Natural killer cell (primary cell): ENCODE measurements around the gene C1QTNF5. TPM values are rescaled to one million over a fixed set of nuclear protein-coding genes. Genes with fewer than 3 reads are reported as not detected.

Source experiments
- ATAC-seq, 3 donors: fragments of 150-1000 bp in 2 of 3; fragments of 200-7000 bp in 1 of 3; cut with Tn5 transposase; 1 replicate in 1 of 3; 2 replicates in 2 of 3; pipeline ENCODE4 v1.10.0; 2021; ENCODE audit warnings: mild to moderate bottlenecking in 2 of 3, moderate library complexity in 2 of 3
- DNase-seq, 2 donors: peaks; one replicate each; pipeline versions ENCODE4 v3.0.0 to v3.0.0-alpha.2; 2013 to 2021; ENCODE audit warnings: mixed read lengths in 1 of 2
- H3K27ac ChIP-seq: one replicate; pipeline ENCODE4 v1.5.1; 2013; ENCODE audit warnings: mild to moderate bottlenecking, low read length
- H3K27me3 ChIP-seq: one replicate; pipeline ENCODE4 v1.6.1; 2013; ENCODE audit warnings: low read length; ENCODE audit not compliant: control insufficient read depth, insufficient read depth
- H3K36me3 ChIP-seq: one replicate; pipeline ENCODE4 v1.6.1; 2013; ENCODE audit warnings: low read length; ENCODE audit not compliant: control insufficient read depth, insufficient read depth
- H3K4me1 ChIP-seq: one replicate; pipeline ENCODE4 v1.6.1; 2013; ENCODE audit warnings: low read length; ENCODE audit not compliant: control insufficient read depth, insufficient read depth
- H3K4me3 ChIP-seq: one replicate; pipeline ENCODE4 v1.5.1; 2013; ENCODE audit warnings: low read length
- H3K9me3 ChIP-seq: one replicate; pipeline ENCODE4 v1.6.1; 2013; ENCODE audit warnings: low read length; ENCODE audit not compliant: control insufficient read depth, insufficient read depth
- H3K27ac Mint-ChIP-seq, 2 donors: one replicate each; pipeline ENCODE4 v1.8.0; 2022; ENCODE audit warnings: mild to moderate bottlenecking in 2 of 2, mixed read lengths in 2 of 2, moderate library complexity in 1 of 2
- H3K27me3 Mint-ChIP-seq, 2 donors: one replicate each; pipeline ENCODE4 v1.8.0; 2022; ENCODE audit warnings: low read depth in 2 of 2, mixed read lengths in 2 of 2
- H3K36me3 Mint-ChIP-seq: one replicate; pipeline ENCODE4 v1.8.0; 2022; ENCODE audit warnings: mixed read lengths
- H3K4me1 Mint-ChIP-seq, 2 donors: one replicate each; pipeline ENCODE4 v1.8.0; 2022; ENCODE audit warnings: mixed read lengths in 2 of 2
- H3K4me3 Mint-ChIP-seq: one replicate; pipeline ENCODE4 v1.8.0; 2022; ENCODE audit warnings: mild to moderate bottlenecking, moderate library complexity, mixed read lengths
- H3K9me3 Mint-ChIP-seq, 2 donors: one replicate each; pipeline ENCODE4 v1.8.0; 2022; ENCODE audit warnings: mixed read lengths in 2 of 2
- WGBS: methylation state at CpG from one replicate; pipeline ENCODE4 v1.1.7; 2013; ENCODE audit warnings: missing lambda C conversion rate; ENCODE audit not compliant: insufficient coverage; 5-methylcytosine and 5-hydroxymethylcytosine counted together
- intact Hi-C: fragments of 100-400 bp; cut with micrococcal nuclease; formaldehyde crosslinking; loops from one replicate; pipeline ENCODE4 v1.14.2; 2022
- total RNA-seq, 4 donors: library from RNA; stranded (reverse); fragments of 120-200 nt in 1 of 4; gene quantifications; one replicate each; pipeline versions ENCODE4 v1.2.3 to v1.2.4, GENCODE V29; 2013 to 2022
- TF ChIP-seq, protein P1 (sequence below): fragments of 200-600 bp; IDR thresholded peaks from one replicate; pipeline ENCODE4 v1.8.0; 2022; ENCODE audit warnings: antibody characterized with exemption

The C1QTNF5 gene
- total RNA-seq, 3 donors from 2014 or later (not counting 1 experiment from before 2014, with no cell fraction given), result not detected

DNA sequence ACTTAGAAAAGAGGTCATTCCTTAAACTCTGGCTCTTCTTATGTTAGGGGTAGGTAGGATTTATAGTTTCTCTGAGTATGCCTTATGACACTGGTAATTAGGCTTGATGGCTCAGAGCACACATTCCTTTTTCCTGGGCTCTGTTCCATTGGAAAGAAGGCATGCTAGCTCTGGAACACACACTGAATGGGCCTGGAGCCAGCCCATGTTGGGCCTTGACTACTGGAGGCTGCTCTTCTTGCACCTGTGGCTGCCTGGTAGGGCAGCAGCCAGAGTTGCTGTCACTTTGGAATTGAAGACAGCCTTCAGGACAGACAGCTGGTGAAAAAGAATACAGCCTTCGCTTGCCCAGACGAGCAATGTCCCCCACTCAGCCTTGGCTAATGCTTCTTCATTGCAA is 42.0 kb downstream of the C1QTNF5 start:
- Histone ChIP-seq H3K9me3 (no peaks in the 10 kb centered on the region), H3K4me3 (no peak overlapping the region), H3K27ac (no peak overlapping the region), H3K27me3 (no peaks in the 10 kb centered on the region), H3K36me3 (peaks cover 69% of the 10 kb centered on the region), H3K4me1 (no peaks in the 10 kb centered on the region)
- intact Hi-C loops, result no loop called here
- Mint-ChIP-seq H3K4me3 (no peak overlapping the region), H3K9me3 (no peaks in the 10 kb centered on the region), H3K27ac (no peak overlapping the region), H3K36me3 (peaks cover 20% of the 10 kb centered on the region), H3K27me3 (no peaks in the 10 kb centered on the region), H3K4me1 (no peaks in the 10 kb centered on the region)
- ATAC-seq, result no peak
- 94% methylated on average over 2 of the region's 2 CpGs for WGBS
- DNase-seq, result no peak
- TF ChIP-seq, protein P1, sequence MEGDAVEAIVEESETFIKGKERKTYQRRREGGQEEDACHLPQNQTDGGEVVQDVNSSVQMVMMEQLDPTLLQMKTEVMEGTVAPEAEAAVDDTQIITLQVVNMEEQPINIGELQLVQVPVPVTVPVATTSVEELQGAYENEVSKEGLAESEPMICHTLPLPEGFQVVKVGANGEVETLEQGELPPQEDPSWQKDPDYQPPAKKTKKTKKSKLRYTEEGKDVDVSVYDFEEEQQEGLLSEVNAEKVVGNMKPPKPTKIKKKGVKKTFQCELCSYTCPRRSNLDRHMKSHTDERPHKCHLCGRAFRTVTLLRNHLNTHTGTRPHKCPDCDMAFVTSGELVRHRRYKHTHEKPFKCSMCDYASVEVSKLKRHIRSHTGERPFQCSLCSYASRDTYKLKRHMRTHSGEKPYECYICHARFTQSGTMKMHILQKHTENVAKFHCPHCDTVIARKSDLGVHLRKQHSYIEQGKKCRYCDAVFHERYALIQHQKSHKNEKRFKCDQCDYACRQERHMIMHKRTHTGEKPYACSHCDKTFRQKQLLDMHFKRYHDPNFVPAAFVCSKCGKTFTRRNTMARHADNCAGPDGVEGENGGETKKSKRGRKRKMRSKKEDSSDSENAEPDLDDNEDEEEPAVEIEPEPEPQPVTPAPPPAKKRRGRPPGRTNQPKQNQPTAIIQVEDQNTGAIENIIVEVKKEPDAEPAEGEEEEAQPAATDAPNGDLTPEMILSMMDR, result no peak

DNA sequence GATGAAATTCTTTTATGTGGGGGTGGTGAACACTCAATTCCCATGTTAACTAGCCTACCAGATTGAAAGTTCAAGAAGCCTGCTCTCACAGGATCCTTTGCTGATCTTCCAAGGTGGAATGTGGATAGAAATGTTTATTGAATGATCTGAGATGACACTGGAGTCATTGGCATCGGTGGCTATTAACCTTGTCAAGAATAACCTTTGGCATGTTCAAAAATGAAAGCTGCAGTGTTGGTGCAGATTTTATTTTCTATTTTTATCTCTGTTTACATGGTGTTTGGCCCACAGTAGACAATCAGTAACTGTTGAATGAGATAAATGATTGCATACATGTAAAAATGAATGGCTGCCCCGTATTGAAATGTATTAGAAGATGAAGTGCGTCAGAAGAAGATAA is 42.7 kb downstream of the C1QTNF5 start:
- no peaks in the 10 kb centered on the region for H3K4me1 ChIP-seq
- no peak overlapping the region for H3K4me3 ChIP-seq
- TF ChIP-seq, protein P1, result no peak
- no peaks in the 10 kb centered on the region for H3K27me3 ChIP-seq
- Mint-ChIP-seq H3K36me3 (peaks cover 12% of the 10 kb centered on the region), H3K4me3 (no peak overlapping the region), H3K9me3 (no peaks in the 10 kb centered on the region), H3K27me3 (no peaks in the 10 kb centered on the region), H3K4me1 (no peaks in the 10 kb centered on the region), H3K27ac (no peak overlapping the region)
- no peak for DNase-seq
- no peaks in the 10 kb centered on the region for H3K9me3 ChIP-seq
- intact Hi-C loops, result no loop called here
- H3K36me3 ChIP-seq, result peaks cover 62% of the 10 kb centered on the region
- H3K27ac ChIP-seq, result no peak overlapping the region
- ATAC-seq, result no peak
- WGBS, result 98% methylated on average over 3 of the region's 3 CpGs

DNA sequence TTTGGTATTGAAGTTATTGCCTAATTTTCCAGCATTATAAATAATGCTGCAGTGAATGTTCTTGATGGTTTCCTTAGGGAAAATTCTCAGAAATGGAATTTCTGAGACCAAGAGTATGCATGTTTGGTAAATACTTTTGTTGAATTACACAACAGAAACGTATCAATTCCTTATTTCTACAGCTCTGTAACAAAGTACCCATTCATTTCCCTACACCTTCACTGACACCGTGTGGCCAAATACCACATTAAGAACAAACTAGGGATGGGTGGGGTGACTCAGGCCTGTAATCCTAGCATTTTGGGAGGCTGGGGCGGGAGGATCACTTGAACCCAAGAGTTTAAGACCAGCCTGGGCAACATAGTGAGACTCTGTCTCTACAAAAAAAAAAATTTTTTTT is 45.5 kb downstream of the C1QTNF5 start:
- Mint-ChIP-seq H3K4me1 (no peaks in the 10 kb centered on the region), H3K27me3 (no peaks in the 10 kb centered on the region), H3K36me3 (no peaks in the 10 kb centered on the region), H3K27ac (no peak overlapping the region), H3K9me3 (no peaks in the 10 kb centered on the region), H3K4me3 (no peak overlapping the region)
- no peak overlapping the region for H3K4me3 ChIP-seq
- TF ChIP-seq, protein P1, result no peak
- no peak for ATAC-seq
- WGBS, result 80% methylated on average over 2 of the region's 3 CpGs
- no peaks in the 10 kb centered on the region for H3K27me3 ChIP-seq
- no peaks in the 10 kb centered on the region for H3K4me1 ChIP-seq
- intact Hi-C loops, result no loop called here
- peaks cover 46% of the 10 kb centered on the region for H3K36me3 ChIP-seq
- peaks cover 9% of the 10 kb centered on the region for H3K9me3 ChIP-seq
- no peak overlapping the region for H3K27ac ChIP-seq
- peak in 1 of 2 donors; percentile 18 for DNase-seq

DNA sequence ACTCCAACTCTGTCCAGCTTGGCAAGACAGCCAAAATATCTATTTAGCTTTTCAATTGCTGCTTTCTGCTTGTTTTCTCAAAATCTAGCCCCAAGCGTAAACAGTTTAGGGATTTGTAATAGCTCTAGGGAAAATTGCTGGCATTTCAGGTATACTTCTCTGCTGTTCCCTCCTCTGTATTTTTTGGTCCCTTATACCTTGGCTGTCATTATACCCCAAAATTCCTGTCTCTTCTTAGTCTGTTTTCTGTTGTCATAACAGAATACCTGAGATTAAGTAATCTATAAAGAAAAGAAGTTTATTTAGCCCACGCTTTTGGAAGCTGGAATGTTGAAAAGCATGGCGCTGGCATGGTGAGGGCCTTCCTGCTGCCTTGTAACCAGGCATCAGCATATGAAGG is 47.2 kb downstream of the C1QTNF5 start:
- no peak for ATAC-seq
- intact Hi-C loops, result no loop called here
- Mint-ChIP-seq H3K4me1 (no peaks in the 10 kb centered on the region), H3K36me3 (no peaks in the 10 kb centered on the region), H3K4me3 (no peak overlapping the region), H3K27me3 (no peaks in the 10 kb centered on the region), H3K27ac (no peak overlapping the region), H3K9me3 (no peaks in the 10 kb centered on the region)
- Histone ChIP-seq H3K36me3 (peaks cover 40% of the 10 kb centered on the region), H3K4me1 (no peaks in the 10 kb centered on the region), H3K27me3 (no peaks in the 10 kb centered on the region), H3K9me3 (peaks cover 9% of the 10 kb centered on the region), H3K4me3 (no peak overlapping the region), H3K27ac (no peak overlapping the region)
- DNase-seq, result no peak
- WGBS, result 98% methylated on average over 3 of the region's 3 CpGs
- TF ChIP-seq, protein P1, result no peak
